H1 (cell line): Measurements from ENCODE around the gene LDLRAD4. TPM values are rescaled to one million over a fixed set of nuclear protein-coding genes. Genes with fewer than 3 reads are reported as not detected.

ENCODE experiments used
- CTCF ChIA-PET: fragments of 300-600 bp; sonication (Branson Sonifier 250); formaldehyde crosslinking; loops from one replicate; lab custom pipeline; 2021; ENCODE audit not compliant: partially characterized antibody; lab: Charles Lee
- POLR2A ChIA-PET: fragments of 300-600 bp; sonication (Branson Sonifier 250); formaldehyde crosslinking; loops from one replicate; lab custom pipeline; 2021; ENCODE audit warnings: inconsistent platforms; ENCODE audit not compliant: partially characterized antibody; lab: Charles Lee
- DNase-seq, 2 experiments: peaks; one replicate each; pipeline versions ENCODE4 v3.0.0 to v3.0.0-alpha.2; 2010 to 2022; ENCODE audit warnings: low spot score in 2 of 2, low read depth in 1 of 2, mixed read lengths in 1 of 2
- FAIRE-seq: peaks from 2 replicates; lab custom pipeline; 2011; peaks lifted over from hg19 to GRCh38; lab: Jason Lieb, UNC
- H2AFZ ChIP-seq: 2 replicates; pipeline ENCODE4 v1.8.1; 2012; ENCODE audit warnings: low read length, inconsistent platforms
- H2AK5ac ChIP-seq: 2 replicates; pipeline ENCODE4 v1.6.1; 2013; ENCODE audit warnings: low read depth, low read length
- H2BK120ac ChIP-seq: replicated peaks from 2 replicates; pipeline ENCODE3; 2013; ENCODE audit warnings: low read depth, low read length, inconsistent platforms
- H2BK12ac ChIP-seq: 2 replicates; pipeline ENCODE4 v1.6.1; 2013; ENCODE audit warnings: low read depth, low read length
- H2BK15ac ChIP-seq: 2 replicates; pipeline ENCODE4 v1.6.1; 2013; ENCODE audit warnings: low read length
- H2BK20ac ChIP-seq: 2 replicates; pipeline ENCODE4 v1.6.1; 2013; ENCODE audit warnings: low read length
- H2BK5ac ChIP-seq: 2 replicates; pipeline ENCODE4 v1.6.1; 2013; ENCODE audit warnings: low read depth, low read length
- H3K14ac ChIP-seq: 2 replicates; pipeline ENCODE4 v1.6.1; 2013; ENCODE audit warnings: inconsistent platforms; ENCODE audit not compliant: insufficient read length
- H3K18ac ChIP-seq: 2 replicates; pipeline ENCODE4 v1.6.1; 2013; ENCODE audit warnings: low read length; ENCODE audit errors: extremely low read depth
- H3K23ac ChIP-seq: 2 replicates; pipeline ENCODE4 v1.6.1; 2013; ENCODE audit warnings: inconsistent platforms; ENCODE audit not compliant: insufficient read length
- H3K23me2 ChIP-seq: 2 replicates; pipeline ENCODE4 v1.6.1; 2013; ENCODE audit warnings: low read depth, low read length
- H3K27ac ChIP-seq: 2 replicates; pipeline ENCODE4 v1.6.1; 2011; ENCODE audit warnings: low read depth, low read length, inconsistent platforms
- H3K27me3 ChIP-seq, 4 experiments: replicated peaks in 1 of 4; 1 replicate in 1 of 4; 2 replicates in 3 of 4; pipeline versions ENCODE4 v1.6.1 to v1.8.1; 2011 to 2013; ENCODE audit warnings: low read length in 3 of 4, mild to moderate bottlenecking in 3 of 4, inconsistent platforms in 2 of 4, mixed read lengths in 2 of 4, moderate library complexity in 1 of 4; ENCODE audit not compliant: control insufficient read depth in 3 of 4, insufficient read depth in 3 of 4; ENCODE audit errors: extremely low read depth in 1 of 4
- H3K36me3 ChIP-seq, 4 experiments: 2 replicates each; pipeline versions ENCODE4 v1.6.1 to v1.8.1; 2011 to 2013; ENCODE audit warnings: mild to moderate bottlenecking in 4 of 4, low read length in 3 of 4, moderate library complexity in 2 of 4, control low read depth in 1 of 4, inconsistent platforms in 1 of 4; ENCODE audit not compliant: insufficient read depth in 4 of 4, control insufficient read depth in 2 of 4
- H3K4ac ChIP-seq: replicated peaks from 2 replicates; pipeline ENCODE3; 2013; ENCODE audit warnings: low read length, low read depth, mixed read lengths, inconsistent platforms; ENCODE audit not compliant: insufficient read length
- H3K4me1 ChIP-seq, 4 experiments: replicated peaks in 1 of 4; 1 replicate in 1 of 4; 2 replicates in 3 of 4; pipeline versions ENCODE4 v1.6.1 to v1.8.1; 2011 to 2013; ENCODE audit warnings: low read length in 3 of 4, inconsistent platforms in 2 of 4, mixed read lengths in 1 of 4; ENCODE audit not compliant: insufficient read depth in 4 of 4, control insufficient read depth in 3 of 4
- H3K4me2 ChIP-seq, 2 experiments: 2 replicates each; pipeline versions ENCODE4 v1.6.1 to v1.8.1; 2011 to 2013; ENCODE audit warnings: low read depth in 2 of 2, low read length in 2 of 2, control low read depth in 1 of 2, inconsistent platforms in 1 of 2, mild to moderate bottlenecking in 1 of 2; ENCODE audit not compliant: insufficient read depth in 1 of 2
- H3K4me3 ChIP-seq, 4 experiments: fragments of 200-600, 300-600 bp in 1 of 4; sonication (generic), shearing (Covaris generic), sonication (Bioruptor Twin) in 1 of 4; 2 replicates each; pipeline versions ENCODE4 v1.5.1 to v1.8.1; 2011 to 2016; ENCODE audit warnings: low read length in 4 of 4, low read depth in 3 of 4, control low read depth in 2 of 4, inconsistent platforms in 2 of 4, mild to moderate bottlenecking in 2 of 4, mixed read lengths in 1 of 4, moderate library complexity in 1 of 4; ENCODE audit not compliant: insufficient read depth in 2 of 4; ENCODE audit errors: extremely low read depth in 1 of 4
- H3K56ac ChIP-seq: replicated peaks from 2 replicates; pipeline ENCODE3; 2013; ENCODE audit warnings: low read depth, mild to moderate bottlenecking, mixed read lengths, low read length, inconsistent platforms; ENCODE audit not compliant: insufficient read length
- H3K79me1 ChIP-seq: 2 replicates; pipeline ENCODE4 v1.6.1; 2013; ENCODE audit warnings: low read depth, low read length, control low read depth
- H3K79me2 ChIP-seq, 2 experiments: 2 replicates each; pipeline versions ENCODE4 v1.6.1 to v1.8.1; 2012 to 2013; ENCODE audit warnings: low read length in 2 of 2, mild to moderate bottlenecking in 2 of 2, inconsistent platforms in 1 of 2; ENCODE audit not compliant: insufficient read depth in 2 of 2, control insufficient read depth in 1 of 2
- H3K9ac ChIP-seq, 4 experiments: replicated peaks in 1 of 4; 1 replicate in 1 of 4; 2 replicates in 3 of 4; pipeline versions ENCODE4 v1.6.1 to v1.8.1; 2011 to 2013; ENCODE audit warnings: low read depth in 3 of 4, low read length in 3 of 4, control low read depth in 2 of 4, mild to moderate bottlenecking in 2 of 4, moderate library complexity in 2 of 4, inconsistent platforms in 1 of 4; ENCODE audit errors: extremely low read depth in 1 of 4
- H3K9me3 ChIP-seq, 2 experiments: 2 replicates each; pipeline versions ENCODE4 v1.6.1 to v1.8.1; 2012 to 2013; ENCODE audit warnings: mild to moderate bottlenecking in 2 of 2, moderate library complexity in 2 of 2, control low read depth in 1 of 2, inconsistent platforms in 1 of 2, low read depth in 1 of 2, low read length in 1 of 2, mixed read lengths in 1 of 2; ENCODE audit not compliant: insufficient read depth in 2 of 2
- H4K20me1 ChIP-seq, 2 experiments: replicated peaks in 1 of 2; 2 replicates each; pipeline versions ENCODE3 to v1.8.1; 2011 to 2013; ENCODE audit warnings: inconsistent platforms in 2 of 2, low read length in 2 of 2, mild to moderate bottlenecking in 1 of 2; ENCODE audit not compliant: insufficient read depth in 2 of 2, control insufficient read depth in 1 of 2
- H4K5ac ChIP-seq: 2 replicates; pipeline ENCODE4 v1.6.1; 2013; ENCODE audit warnings: low read length, low read depth, mixed read lengths, inconsistent platforms; ENCODE audit not compliant: insufficient read length
- H4K8ac ChIP-seq: 2 replicates; pipeline ENCODE4 v1.8.0; 2013; ENCODE audit warnings: mild to moderate bottlenecking, moderate library complexity, low read length, inconsistent platforms; ENCODE audit not compliant: insufficient read depth; ENCODE audit errors: extremely low read depth
- H4K91ac ChIP-seq: replicated peaks from 2 replicates; pipeline ENCODE3; 2013; ENCODE audit warnings: low read length, mixed read lengths, inconsistent platforms; ENCODE audit not compliant: insufficient read length
- ASH2L ChIP-seq: fragments of 200-600, 300-600 bp; sonication (generic); IDR thresholded peaks from one replicate; pipeline ENCODE4 v1.7.1; 2017; ENCODE audit warnings: low read length
- BACH1 ChIP-seq: IDR thresholded peaks from 2 replicates; pipeline ENCODE4 v1.6.1; 2012; ENCODE audit warnings: low read length, improper control_type of control experiment
- CREB1 ChIP-seq: IDR thresholded peaks from 2 replicates; pipeline ENCODE4 v1.6.1; 2012; ENCODE audit warnings: inconsistent platforms
- GTF2F1 ChIP-seq: IDR thresholded peaks from 2 replicates; pipeline ENCODE4 v1.6.1; 2012; ENCODE audit warnings: low read depth, low read length, improper control_type of control experiment, borderline replicate concordance
- JUN ChIP-seq: IDR thresholded peaks from 2 replicates; pipeline ENCODE4 v1.6.1; 2011; ENCODE audit warnings: low read depth, mild to moderate bottlenecking, improper control_type of control experiment, low read length
- KDM5A ChIP-seq: fragments of 200-600 bp; IDR thresholded peaks from 2 replicates; pipeline ENCODE4 v1.7.1; 2012; ENCODE audit warnings: mild to moderate bottlenecking, low read length, inconsistent platforms, mixed read lengths
- MAX ChIP-seq: IDR thresholded peaks from 2 replicates; pipeline ENCODE4 v1.6.1; 2012; ENCODE audit warnings: inconsistent platforms
- PHF8 ChIP-seq: fragments of 200-600 bp; sonication (generic); conservative IDR thresholded peaks from 2 replicates; pipeline ENCODE4 v1.7.1; 2012; ENCODE audit warnings: low read depth, mild to moderate bottlenecking, inconsistent platforms, low read length, moderate library complexity
- RNF2 ChIP-seq: fragments of 200-900, 300-1000 bp; sonication (generic); IDR thresholded peaks from 2 replicates; pipeline ENCODE4 v1.7.1; 2016; ENCODE audit warnings: borderline replicate concordance, low read depth, mild to moderate bottlenecking, antibody characterized with exemption, low read length; ENCODE audit not compliant: poor library complexity, severe bottlenecking; ENCODE audit errors: missing control alignments
- SRF ChIP-seq: IDR thresholded peaks from 2 replicates; pipeline ENCODE4 v1.6.1; 2011; ENCODE audit warnings: mild to moderate bottlenecking, low read depth, low read length, moderate library complexity
- TCF12 ChIP-seq: IDR thresholded peaks from 2 replicates; pipeline ENCODE4 v1.6.1; 2011; ENCODE audit warnings: low read depth, mild to moderate bottlenecking, low read length
- USF2 ChIP-seq: IDR thresholded peaks from 2 replicates; pipeline ENCODE4 v1.6.1; 2011; ENCODE audit warnings: low read length, improper control_type of control experiment
- WGBS, 2 experiments: shearing (Covaris generic) in 1 of 2; methylation state at CpG; one replicate each; pipeline versions ENCODE4 v1.1.6 to v1.1.7; 2013 to 2015; ENCODE audit warnings: low lambda C conversion rate in 2 of 2, mixed read lengths in 2 of 2, inconsistent platforms in 1 of 2, low coverage in 1 of 2, missing lambda C conversion rate in 1 of 2; ENCODE audit not compliant: insufficient replicate concordance in 2 of 2, insufficient coverage in 1 of 2, insufficient read length in 1 of 2; ENCODE audit errors: extremely low coverage in 1 of 2, missing lambda C conversion rate in 1 of 2; 5-methylcytosine and 5-hydroxymethylcytosine counted together
- polyA plus RNA-seq, 7 experiments: library from polyadenylated mRNA; depleted of rRNA in 3 of 7; stranded (reverse) in 5 of 7; unstranded in 2 of 7; fragments of >200 nt in 5 of 7; fragments of 200-250 nt in 2 of 7; gene quantifications; 1 replicate in 5 of 7; 2 replicates in 1 of 7; 4 replicates in 1 of 7; pipeline versions ENCODE4 v1.2.1 to v1.2.3, GENCODE V29; 2011 to 2013; ENCODE audit warnings: missing spikeins in 2 of 7, mixed read lengths in 2 of 7
- total RNA-seq: library from RNA; stranded (reverse); fragmentation: NEBNext Ultra II Directional; extraction: Animal tissue kit (Norgen Biotek cat#: 25700); gene quantifications from 2 replicates; pipeline ENCODE4 v1.2.1, GENCODE V29; 2021

Gene LDLRAD4
- total and polyA plus RNA-seq, 2 of the 8 experiments (the other 6 are each of a cell fraction or from before 2014, with no cell fraction given): 0.77 to 1.4 TPM

- Histone ChIP-seq H3K4me1 (peaks cover 0 to 3% (median 0%) of the 10 kb centered on the region in 4 experiments; a peak in 1 of 7 replicates), H2BK120ac (no peak overlapping the region), H3K4me2 (no peak overlapping the region), H3K36me3 (no peaks in the 10 kb centered on the region; a peak in 1 of 8 replicates), H3K79me1 (no peaks in the 10 kb centered on the region), H3K4me3 (no peak overlapping the region), H3K23ac (no peak overlapping the region), H3K79me2 (no peaks in the 10 kb centered on the region), H3K9ac (no peak overlapping the region), H2BK20ac (no peak overlapping the region), H2BK12ac (peak overlapping the region; percentile 12; the same call in 1 of the 2 replicates), H2AFZ (no peak overlapping the region), H4K20me1 (no peaks in the 10 kb centered on the region), H2AK5ac (no peak overlapping the region), H3K27ac (no peak overlapping the region), H3K27me3 (no peaks in the 10 kb centered on the region; a peak in 1 of 7 replicates), H3K4ac (no peak overlapping the region), H4K5ac (no peak overlapping the region), H3K56ac (no peak overlapping the region), H3K9me3 (no peaks in the 10 kb centered on the region), H2BK5ac (no peak overlapping the region), H4K8ac (no peak overlapping the region), H4K91ac (no peak overlapping the region), H3K18ac (no peak overlapping the region), H3K23me2 (no peaks in the 10 kb centered on the region), H3K14ac (no peak overlapping the region), H2BK15ac (no peak overlapping the region)
- no peak for DNase-seq
- ChIA-PET CTCF (interaction anchor here (0.7 kb wide), 1 partner anchor 251 kb away, joined by 3 read pairs; no protein-coding TSS in a partner anchor), POLR2A (no interaction called here)
- no peak for FAIRE-seq
- TF ChIP-seq TCF12 (no peak), USF2 (no peak), KDM5A (no peak), MAX (no peak), SRF (no peak), PHF8 (no peak), BACH1 (no peak), RNF2 (no peak), JUN (no peak), GTF2F1 (no peak), CREB1 (no peak), ASH2L (no peak)
- WGBS, 2 experiments: 92% methylated on average over 13 of the region's 16 CpGs; no CpG with 5 or more reads in 1 of the 2 experiments
Observed at GRCh38 chr18:13431886-13432285, 213.3 kb downstream of the LDLRAD4 start.
